HG02973 (cell line): ENCODE results near the gene FIBP.

Experiments used
- ATAC-seq: cut with Tn5 transposase; IDR thresholded peaks from one replicate; pipeline ENCODE4 v1.9.1; 2021; ENCODE audit warnings: moderate library complexity; ENCODE audit not compliant: unreplicated experiment

The FIBP gene

DNA sequence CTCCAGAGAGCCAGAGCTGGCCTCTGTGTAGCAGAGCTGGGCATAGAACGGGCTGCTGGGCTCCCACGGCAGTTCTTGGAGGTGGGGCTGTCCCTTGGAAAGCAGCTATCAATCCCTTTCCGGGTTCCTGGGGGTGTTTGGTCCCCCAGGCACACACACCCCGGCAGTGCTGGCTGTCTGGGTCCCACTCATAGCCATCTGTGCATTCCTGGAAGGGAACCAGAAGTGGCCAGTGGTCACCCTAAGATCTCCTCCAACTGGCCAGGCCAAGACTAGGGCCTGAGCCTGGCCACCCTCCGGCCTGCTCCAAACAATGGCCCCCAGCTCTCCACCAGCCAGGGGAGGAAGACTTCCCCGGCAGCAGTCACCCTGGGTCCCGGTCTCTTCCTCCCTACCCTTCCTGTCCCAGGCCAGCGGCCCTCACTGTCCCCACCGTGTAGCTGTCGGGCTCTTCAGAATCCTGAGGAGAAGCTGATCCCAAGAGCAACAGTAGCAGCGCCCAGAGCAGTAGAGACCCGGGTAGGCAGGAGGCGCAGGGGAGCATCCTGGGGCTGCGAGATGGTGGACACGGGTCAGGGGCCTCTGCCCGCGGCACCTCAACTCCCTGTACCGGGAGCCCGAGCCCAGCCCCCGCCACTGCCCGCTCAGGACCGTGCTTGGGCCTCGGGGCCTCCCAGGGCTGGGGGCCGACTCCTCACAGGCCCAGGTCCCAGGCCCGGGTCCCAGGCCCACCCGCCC lies 16.3 kb downstream of the FIBP start:
- no peak for ATAC-seq

DNA sequence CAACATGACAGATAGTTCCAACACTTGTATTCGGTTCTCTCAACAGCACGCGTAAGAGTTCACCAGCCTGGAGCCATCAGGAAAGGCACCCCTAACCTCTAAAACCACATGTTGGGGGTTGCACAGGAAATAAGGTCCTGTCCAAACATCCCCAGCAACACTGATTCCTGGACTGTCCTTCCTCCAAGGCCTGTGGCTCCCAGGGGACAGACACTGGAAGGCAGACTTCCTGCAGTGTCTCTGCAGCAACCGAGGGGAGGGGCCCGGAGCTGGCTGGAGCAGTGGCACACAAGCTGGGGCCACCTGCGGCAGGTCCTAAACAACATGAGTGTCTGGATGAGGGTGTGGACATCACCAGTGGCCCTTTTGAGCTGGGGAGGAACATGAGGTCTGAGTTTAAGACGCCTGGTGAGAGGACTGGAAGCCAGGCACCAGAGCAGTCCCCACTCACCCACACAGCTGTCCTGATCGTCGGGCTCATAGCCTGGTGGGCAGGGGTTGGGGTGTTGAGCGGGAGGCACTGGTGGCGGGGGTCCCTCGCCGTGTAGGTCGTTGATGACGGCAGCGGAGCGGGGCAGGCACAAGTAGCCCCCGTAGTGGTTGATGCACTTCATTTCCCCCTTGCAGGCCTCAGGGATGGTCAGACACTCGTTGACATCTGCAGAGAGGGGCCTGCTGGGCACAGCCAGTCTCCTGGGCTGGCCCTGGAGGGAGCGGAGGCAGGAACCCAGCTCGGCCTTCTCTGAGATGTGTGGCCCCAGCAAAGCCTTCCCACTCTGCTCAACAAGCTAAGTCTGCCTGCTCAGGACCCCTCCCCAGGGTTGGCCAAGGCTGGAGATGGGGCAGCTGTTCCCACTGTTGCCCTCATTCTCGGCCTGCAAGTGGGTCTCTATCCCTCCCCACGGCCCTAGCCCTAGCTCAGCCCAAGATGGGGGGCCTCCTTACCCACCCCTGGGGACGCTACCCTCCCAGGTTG lies 17.3 kb downstream of the FIBP start:
- no peak for ATAC-seq

DNA sequence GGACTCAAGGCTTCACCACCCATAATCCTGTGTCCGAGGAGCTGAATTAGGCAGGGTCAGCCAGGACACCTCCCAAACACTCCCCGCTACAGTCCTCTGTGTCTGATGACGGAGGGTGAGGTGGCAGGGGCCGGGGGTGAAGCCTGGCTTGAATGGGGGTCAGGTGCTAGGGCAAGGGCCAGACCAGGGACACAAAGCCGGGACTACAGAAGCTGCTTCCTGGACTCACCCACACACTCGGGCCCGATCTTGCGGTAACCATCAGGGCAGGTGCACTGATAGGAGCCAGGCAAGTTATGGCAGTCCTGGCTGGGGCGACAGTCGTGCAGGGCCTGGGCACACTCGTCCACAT lies 18.0 kb downstream of the FIBP start:
- ATAC-seq, result no peak

DNA sequence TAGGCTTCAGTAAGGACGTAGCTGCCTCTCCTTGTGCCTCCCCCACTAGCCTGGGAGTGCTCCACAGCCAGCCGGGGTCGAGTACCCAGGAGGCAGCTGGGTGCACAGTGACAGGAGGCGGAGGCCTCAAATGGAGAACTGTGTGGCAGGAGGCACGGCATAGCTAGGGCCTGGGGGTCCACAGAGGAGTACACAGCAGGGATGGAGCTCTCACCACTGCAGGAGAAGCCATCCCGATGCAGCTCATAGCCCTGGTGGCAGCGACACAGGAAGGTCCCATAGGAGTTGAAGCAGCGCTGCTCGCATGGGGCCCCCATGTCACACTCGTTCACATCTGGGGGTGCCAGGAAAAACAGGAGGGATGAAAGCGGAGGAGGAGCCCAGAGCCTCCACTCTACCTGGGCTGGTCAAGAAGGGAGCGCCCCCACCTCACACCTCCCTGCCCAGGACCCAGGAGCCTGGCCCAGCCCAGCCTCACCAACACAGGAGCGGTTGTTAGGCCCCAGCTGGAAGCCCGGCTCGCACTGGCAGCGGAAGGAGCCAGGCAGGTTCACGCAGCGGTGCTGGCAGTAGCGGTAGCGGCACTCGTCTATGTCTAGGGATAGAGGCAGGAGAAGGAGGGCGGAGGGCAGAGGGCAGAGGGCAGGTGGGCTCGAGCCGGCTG lies 18.5 kb downstream of the FIBP start:
- no peak for ATAC-seq

DNA sequence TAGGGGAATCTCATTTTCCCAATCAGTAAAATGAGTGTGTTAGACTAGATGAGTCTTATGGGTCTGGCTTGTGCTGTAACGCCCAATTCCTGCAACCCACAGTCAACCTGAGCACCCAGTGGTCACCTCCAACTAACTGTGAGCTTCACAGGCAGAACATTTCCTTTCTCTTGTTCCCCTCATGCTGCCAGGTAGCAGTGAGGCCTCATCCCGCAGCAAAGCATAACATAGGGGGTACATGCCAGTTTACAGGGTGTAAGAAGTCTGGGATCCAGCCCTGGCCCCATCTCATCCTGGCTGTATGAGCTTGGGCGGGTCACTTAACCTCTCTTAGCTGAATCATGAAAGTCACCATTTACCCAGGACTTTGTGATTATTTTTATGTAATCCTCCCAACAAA lies 19.4 kb downstream of the FIBP start:
- no peak for ATAC-seq

DNA sequence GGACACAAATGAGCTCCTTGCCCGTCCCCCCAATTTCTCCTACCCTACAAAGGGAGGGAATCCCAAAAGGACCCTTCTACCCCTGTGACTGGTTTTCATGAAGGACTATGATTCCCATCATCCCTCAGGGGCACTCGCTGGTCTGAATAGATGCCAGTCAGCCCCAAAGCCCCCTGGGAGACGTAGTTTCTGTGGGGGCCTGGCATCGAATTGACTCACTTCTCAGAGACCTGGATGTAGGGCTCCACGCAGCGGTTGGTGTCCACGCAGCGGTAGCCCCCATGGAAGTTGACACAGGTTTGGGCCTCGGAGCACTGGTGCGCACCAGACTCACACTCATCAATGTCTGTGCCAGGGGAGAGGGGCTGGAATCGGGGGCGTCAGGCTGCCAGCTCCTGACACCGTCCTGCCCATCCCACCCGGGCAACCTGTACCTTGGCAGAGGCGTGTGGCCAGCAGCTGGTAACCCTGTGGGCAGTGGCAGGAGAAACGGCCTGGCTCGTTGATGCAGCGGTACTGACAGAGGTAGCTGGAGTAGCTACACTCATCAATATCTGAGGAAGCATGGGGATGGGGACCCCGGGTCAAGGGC lies 20.1 kb downstream of the FIBP start:
- no peak for ATAC-seq

DNA sequence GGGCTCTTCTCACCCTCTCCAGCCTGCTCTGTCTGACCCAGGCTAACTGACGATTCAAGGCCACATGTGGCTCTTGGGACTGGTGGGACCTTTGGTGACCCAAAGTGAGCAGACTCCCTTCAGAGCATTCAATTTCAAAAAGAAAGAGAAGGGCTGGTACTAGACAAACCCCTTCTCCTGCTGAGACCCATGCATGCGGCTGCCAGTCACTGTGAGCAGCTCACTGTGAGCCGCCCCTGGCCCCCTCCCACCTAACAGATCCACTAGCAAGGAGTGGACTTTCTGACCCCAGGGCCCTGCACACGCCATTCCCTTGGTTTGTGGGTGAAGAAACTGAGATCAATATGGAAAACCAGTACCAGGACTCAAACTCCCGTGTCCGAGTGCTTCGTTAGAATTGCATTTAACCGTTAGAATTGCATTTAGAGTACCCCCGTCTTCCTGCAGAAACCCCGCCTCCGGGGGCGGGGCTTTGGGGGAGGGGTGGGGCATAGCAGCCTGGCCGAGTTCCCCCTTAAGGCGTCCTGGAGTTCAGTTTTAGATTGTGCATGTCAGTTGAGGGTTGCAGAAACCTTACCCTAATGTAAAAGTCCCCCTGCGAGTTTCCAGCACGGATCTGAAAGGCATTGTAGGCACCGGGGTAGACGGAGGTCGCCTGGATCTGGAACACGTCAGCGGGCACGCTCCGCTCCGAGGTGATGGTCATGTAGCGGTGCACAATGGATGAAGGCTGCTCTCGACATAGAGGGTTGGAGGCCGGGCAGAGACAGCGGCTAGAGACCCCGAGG lies 20.8 kb downstream of the FIBP start:
- ATAC-seq, result no peak

DNA sequence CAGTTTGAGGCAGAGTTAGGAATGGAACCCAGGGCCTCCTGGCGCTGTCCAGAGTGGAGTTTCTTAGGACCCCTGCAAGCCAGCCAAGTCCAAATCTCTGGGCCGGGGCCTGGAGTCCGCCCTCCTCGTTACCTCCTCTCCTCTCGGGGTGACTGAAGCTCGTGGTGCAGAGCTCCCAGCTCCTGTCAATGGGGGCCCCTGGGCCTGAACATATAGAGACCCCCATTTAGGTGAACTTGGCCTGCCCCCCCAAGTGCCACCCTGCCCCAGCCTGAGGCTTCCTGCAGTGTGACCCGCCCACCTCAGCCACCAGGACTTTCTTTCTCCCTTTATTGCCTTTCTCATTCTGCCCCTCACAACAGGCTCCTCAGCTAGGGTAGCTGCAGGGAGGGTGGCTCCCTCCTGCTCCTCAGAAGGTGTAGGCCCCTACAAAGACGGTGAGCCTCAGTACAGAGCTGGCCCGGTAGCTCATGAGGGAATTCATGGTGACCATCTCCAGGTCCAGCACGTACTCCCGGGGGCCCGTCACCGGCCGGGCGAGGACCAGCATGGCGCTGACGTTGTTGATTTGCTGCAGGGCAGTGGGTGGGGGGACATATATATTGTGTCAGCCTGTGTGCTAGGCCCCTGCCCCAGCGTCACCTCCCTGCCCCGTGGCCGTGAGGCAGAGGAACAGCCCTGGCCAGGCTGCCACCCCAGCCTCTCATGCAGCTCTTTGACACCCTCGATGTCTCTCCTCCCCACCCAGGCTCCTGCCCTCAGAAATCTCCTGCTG lies 21.6 kb downstream of the FIBP start:
- no peak for ATAC-seq

DNA sequence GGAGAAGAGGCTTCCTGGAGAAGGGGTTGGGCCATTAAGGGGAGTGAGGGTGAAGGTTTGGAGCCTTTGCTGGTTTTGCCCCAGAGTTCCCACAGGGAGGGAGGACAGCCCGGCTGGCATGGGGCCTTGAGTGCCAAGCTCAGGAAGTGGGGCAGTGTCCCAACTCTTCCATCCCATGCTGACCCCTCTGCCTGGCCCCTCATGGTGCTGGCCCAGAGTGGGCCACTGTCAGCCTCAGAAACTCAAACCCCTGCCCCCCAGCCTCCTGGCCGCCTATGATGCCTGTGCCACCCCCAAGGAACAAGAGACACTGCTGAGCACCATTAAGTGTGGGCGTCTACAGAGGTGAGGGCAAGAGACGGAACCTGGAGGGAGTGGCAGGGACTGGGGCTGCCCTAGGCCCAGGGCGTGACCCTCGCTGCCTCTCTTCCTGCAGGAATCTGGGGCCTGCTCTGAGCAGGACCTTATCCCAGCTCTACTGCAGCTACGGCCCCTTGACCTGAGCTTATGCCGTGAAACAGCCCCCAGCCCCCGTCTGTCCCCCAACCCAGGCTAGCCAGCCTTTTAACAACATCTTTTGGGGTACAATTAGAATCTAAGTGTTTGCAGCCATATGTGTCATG lies 22.6 kb downstream of the FIBP start:
- ATAC-seq, result no peak

DNA sequence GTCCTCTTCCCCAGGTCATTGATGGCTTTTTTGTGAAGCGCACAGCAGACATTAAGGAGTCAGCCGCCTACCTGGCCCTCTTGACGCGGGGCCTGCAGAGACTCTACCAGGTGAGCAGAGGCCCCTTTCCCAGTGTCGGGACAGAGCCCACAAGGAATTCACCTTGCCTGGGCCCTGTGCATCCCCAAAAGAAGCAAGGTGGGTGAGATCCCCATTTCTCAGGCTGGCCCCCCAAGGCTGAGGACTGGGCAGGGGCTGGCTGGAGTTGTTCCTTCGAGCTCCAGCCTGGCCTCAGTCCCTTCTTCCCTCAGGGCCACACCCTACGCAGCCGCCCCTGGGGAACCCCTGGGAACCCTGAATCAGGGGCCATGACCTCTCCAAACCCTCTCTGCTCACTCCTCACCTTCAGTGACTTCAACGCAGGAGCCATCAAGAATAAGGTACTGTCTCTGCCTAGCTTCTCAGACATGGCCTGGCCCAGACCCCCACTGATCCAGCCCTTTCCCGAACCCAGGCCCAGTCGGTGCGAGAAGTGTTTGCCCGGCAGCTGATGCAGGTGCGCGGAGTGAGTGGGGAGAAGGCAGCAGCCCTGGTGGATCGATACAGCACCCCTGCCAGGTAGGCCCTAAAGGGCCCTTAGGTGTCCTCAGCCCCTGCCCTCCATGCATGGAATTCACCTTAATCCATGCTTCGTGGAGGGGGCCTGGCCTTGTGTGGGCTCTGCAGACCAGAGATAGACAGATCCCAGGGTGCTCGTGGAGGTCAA lies 23.4 kb downstream of the FIBP start:
- no peak for ATAC-seq

DNA sequence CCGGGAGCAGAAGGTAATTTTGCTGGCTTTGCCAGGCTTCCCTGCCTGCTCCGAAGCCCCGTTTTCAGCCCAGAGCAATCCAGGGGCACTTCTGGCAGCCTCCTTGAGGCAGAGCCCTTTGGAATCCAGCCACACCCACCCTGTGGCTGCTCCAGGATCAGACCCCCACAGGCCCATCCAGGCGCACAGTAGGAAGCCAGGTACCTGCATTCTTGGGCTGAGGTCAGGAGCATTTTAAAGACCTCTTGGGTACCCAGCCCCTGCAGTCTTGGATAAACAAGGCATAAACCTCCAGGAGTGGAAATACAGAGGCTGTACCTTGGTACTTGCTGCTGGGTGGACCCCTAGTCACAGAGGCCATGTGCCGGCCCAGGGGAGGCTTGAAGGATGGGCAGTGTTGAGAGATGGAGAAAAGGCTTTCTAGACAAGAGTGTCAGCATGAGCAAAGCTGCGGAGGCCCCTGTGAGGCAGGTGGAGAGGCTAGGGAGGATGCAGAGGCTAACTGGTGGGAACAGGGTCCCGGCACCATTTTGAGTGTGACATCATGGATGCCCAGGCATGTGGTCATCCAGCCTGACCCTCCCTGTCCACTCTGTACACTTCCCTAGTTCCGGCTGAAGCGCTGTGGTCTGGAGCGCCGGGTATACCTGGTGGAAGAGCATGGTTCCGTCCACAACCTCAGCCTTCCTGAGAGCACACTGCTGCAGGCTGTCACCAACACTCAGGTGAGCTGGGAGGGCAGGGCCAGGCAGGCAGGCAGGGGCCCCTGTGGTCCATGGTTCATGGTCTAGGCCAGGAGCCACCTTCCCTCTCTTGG lies 24.2 kb downstream of the FIBP start:
- no peak for ATAC-seq

DNA sequence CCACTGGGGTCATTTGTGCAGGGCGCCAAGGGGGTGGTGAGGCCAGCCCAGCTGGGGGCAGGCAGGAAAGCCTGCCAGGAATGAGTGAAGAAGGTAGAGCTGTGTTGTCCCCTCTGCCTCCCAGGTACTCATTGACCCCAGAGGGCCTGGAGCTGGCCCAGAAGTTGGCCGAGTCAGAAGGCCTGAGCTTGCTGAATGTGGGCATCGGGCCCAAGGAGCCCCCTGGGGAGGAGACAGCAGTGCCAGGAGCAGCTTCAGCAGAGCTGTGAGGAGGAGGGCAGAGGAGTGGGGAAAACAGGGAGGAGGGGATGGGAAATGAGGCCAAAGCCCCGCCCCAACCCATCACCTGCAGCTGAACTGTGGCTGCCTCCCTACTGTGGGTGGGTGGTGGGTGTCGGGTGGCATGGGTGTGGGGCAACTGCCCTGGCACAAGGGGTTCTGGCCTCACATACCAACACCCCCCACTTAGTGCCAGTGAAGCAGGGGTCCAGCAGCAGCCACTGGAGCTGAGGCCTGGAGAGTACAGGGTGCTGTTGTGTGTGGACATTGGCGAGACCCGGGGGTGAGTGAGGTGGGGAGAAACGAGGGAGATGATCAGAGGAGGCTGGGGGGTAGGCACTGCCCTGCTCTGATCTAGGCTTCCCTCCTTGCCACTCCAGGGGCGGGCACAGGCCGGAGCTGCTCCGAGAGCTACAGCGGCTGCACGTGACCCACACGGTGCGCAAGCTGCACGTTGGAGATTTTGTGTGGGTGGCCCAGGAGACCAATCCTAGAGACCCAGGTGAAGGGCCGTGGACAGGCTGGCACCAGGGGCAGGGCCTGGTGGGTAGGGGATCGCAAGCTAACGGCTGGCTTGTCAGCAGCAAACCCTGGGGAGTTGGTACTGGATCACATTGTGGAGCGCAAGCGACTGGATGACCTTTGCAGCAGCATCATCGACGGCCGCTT lies 25.1 kb downstream of the FIBP start:
- ATAC-seq, result no peak

DNA sequence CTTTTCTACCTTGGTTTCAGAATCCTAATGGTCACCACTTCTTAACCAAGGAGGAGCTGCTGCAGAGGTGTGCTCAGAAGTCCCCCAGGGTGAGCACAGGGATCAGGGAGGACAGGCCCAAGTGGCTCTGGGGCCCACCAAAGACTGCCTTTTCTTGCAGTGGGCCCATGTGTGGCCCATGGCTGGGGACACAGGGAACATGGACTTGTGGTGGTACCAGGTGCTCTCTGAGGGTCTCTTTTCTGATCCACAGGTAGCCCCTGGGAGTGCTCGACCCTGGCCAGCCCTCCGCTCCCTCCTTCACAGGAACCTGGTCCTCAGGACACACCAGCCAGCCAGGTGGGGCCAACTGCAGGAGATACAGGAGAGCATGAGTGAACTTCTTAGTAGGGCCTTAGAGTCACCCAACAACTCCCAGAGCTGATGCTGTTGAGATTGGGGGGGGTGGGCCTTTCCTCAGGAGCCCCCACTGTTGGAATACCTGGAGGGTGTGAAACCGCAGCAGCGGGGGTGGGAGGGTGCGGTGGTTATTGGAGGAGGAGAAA lies 26.0 kb downstream of the FIBP start:
- ATAC-seq, result no peak

DNA sequence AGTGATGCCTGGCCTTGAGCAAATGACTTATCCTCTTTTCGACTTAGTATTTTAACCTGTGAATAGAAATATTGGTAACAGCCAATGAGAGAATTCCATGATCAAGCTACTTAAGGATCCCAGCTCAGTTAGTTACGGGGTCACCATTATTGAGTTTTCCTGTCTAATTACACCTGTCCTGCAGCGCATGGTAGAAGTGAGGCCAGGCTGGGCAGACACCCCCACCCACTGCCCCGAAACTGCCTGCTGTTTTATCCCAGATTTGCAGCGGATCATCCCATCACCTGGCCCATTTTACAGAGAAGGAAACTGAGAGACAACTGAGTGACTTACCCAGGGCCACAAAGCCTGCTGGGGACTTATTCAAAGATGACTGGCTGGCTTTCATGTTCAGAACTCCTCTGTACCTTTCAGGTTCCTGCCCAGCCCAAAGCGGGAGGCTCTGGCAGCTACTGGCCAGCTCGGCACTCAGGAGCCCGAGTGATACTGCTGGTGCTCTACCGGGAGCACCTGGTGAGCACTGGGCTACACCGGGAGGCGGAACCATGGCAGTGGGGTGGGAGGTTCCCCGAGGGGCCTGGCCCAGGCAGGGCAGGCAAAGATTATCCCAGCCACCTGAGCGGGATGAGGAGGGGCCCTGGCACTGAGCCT lies 26.6 kb downstream of the FIBP start:
- no peak for ATAC-seq

DNA sequence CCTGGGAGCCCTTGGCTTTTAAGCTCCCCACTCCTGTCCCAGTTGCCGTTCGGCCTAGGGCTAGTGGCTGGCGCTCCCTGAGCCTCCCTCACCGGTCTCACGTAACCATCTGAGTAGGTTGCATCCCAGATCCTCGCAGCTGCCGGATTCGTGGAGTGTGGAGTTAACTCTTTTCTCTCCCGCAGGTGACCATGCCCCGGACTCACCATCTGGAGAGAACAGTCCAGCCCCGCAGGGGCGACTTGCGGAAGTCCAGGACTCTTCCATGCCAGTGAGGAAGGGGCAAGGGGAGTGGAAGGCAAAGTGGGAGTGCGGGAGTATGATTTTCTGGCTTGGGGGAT lies 27.1 kb downstream of the FIBP start:
- ATAC-seq, result no peak
